Inflammatory macrophage treated with lipopolysaccharide for 1 hour (primary cell): ENCODE results near the gene ZMYND8.
"Not testable (repeated sequence)": the region's sequence is repeated elsewhere in the genome, so short reads cannot be mapped to it uniquely, and the experiment has no call there.

Experiments used
- DNase-seq, 2 donors: peaks; one replicate each; pipeline ENCODE4 v3.0.0-alpha.2; 2020 to 2022

ZMYND8 gene

GRCh38 chr20:47356526-47357295 is at the start of gene ZMYND8:
ZMYND8 (minus strand) TSS chr20:47356699; CDS start chr20:47356670, 29 bp downstream.
- DNase-seq: peak; percentile 92 to 100

GRCh38 chr20:47405775-47406325 is 49.4 kb upstream of the ZMYND8 start:
- DNase-seq: no peak

GRCh38 chr20:47400685-47401084 is 44.2 kb upstream of the ZMYND8 start:
- no peak for DNase-seq

- DNase-seq: no peak
Observed at GRCh38 chr20:47397652-47398301, 41.3 kb upstream of the ZMYND8 start.

- no peak for DNase-seq
Observed at GRCh38 chr20:47396762-47397476, 40.4 kb upstream of the ZMYND8 start.

- DNase-seq: not testable (repeated sequence)
Observed at GRCh38 chr20:47393796-47394514, 37.5 kb upstream of the ZMYND8 start.

GRCh38 chr20:47392721-47393073 is 36.2 kb upstream of the ZMYND8 start:
- DNase-seq: peak in 1 of 2 donors; percentile 13

GRCh38 chr20:47392015-47392720 is 35.7 kb upstream of the ZMYND8 start:
- DNase-seq: peak; percentile 74 to 75

- no peak for DNase-seq
Observed at GRCh38 chr20:47391276-47392010, 34.9 kb upstream of the ZMYND8 start.

- peak; percentile 65 to 85 for DNase-seq
Observed at GRCh38 chr20:47389867-47390347, 33.4 kb upstream of the ZMYND8 start.

- DNase-seq: not testable (repeated sequence)
Observed at GRCh38 chr20:47385968-47386367, 29.5 kb upstream of the ZMYND8 start.

GRCh38 chr20:47382746-47383415 is 26.4 kb upstream of the ZMYND8 start:
- peak; percentile 42 to 94 for DNase-seq

- DNase-seq: peak; percentile 41 to 82
Observed at GRCh38 chr20:47380481-47380880, 24.0 kb upstream of the ZMYND8 start.

- DNase-seq: peak; percentile 66 to 92
Observed at GRCh38 chr20:47379433-47380150, 23.1 kb upstream of the ZMYND8 start.

- DNase-seq: no peak
Observed at GRCh38 chr20:47377122-47377722, 20.7 kb upstream of the ZMYND8 start.

- DNase-seq: not testable (repeated sequence)
Observed at GRCh38 chr20:47376096-47376643, 19.7 kb upstream of the ZMYND8 start.

GRCh38 chr20:47374121-47374520 is 17.6 kb upstream of the ZMYND8 start:
- DNase-seq: not testable (repeated sequence)

- no peak for DNase-seq
Observed at GRCh38 chr20:47373206-47373733, 16.8 kb upstream of the ZMYND8 start.
